Progenitor cell of endocrine pancreas (in vitro differentiated cells): ENCODE data around the gene PCDHGC4. TPM values are rescaled to one million over a fixed set of nuclear protein-coding genes. Genes with fewer than 3 reads are reported as not detected.

ENCODE experiments used
- DNase-seq: peaks from one replicate; pipeline ENCODE4 v3.0.0; 2021; ENCODE audit warnings: low spot score; ENCODE audit not compliant: unreplicated experiment
- H3K27ac Mint-ChIP-seq: 2 replicates; pipeline ENCODE4 v1.8.0; 2021; ENCODE audit warnings: mild to moderate bottlenecking, moderate library complexity, mixed read lengths
- H3K27me3 Mint-ChIP-seq: 2 replicates; pipeline ENCODE4 v1.8.0; 2021; ENCODE audit warnings: mixed read lengths
- H3K36me3 Mint-ChIP-seq: 2 replicates; pipeline ENCODE4 v1.8.0; 2022; ENCODE audit warnings: mixed read lengths; ENCODE audit not compliant: insufficient read depth
- H3K4me1 Mint-ChIP-seq: 2 replicates; pipeline ENCODE4 v1.8.0; 2021; ENCODE audit warnings: low read depth, mixed read lengths
- H3K4me3 Mint-ChIP-seq: 2 replicates; pipeline ENCODE4 v1.8.0; 2021; ENCODE audit warnings: low read depth, mild to moderate bottlenecking, moderate library complexity, mixed read lengths
- H3K9me3 Mint-ChIP-seq: 2 replicates; pipeline ENCODE4 v1.8.0; 2021; ENCODE audit warnings: low read depth, mixed read lengths
- total RNA-seq: library from RNA; stranded (reverse); gene quantifications from 2 replicates; pipeline ENCODE4 v1.2.1, GENCODE V29; 2021
- TF ChIP-seq, protein P1 (sequence below): fragments of 200-600 bp; sonication (generic); IDR thresholded peaks from one replicate; pipeline ENCODE4 v1.5.0; 2021; ENCODE audit warnings: antibody characterized with exemption, mild to moderate bottlenecking; ENCODE audit not compliant: unreplicated experiment

Gene PCDHGC4
- total RNA-seq, 1 donor from 2014 or later, result 3.8 TPM

GRCh38 chr5:141486091-141486490 lies 1.3 kb downstream of the PCDHGC4 start:
- DNase-seq, result no peak
- TF ChIP-seq, protein P1, sequence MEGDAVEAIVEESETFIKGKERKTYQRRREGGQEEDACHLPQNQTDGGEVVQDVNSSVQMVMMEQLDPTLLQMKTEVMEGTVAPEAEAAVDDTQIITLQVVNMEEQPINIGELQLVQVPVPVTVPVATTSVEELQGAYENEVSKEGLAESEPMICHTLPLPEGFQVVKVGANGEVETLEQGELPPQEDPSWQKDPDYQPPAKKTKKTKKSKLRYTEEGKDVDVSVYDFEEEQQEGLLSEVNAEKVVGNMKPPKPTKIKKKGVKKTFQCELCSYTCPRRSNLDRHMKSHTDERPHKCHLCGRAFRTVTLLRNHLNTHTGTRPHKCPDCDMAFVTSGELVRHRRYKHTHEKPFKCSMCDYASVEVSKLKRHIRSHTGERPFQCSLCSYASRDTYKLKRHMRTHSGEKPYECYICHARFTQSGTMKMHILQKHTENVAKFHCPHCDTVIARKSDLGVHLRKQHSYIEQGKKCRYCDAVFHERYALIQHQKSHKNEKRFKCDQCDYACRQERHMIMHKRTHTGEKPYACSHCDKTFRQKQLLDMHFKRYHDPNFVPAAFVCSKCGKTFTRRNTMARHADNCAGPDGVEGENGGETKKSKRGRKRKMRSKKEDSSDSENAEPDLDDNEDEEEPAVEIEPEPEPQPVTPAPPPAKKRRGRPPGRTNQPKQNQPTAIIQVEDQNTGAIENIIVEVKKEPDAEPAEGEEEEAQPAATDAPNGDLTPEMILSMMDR, result no peak
- Mint-ChIP-seq H3K4me3 (no peak overlapping the region), H3K9me3 (no peaks in the 10 kb centered on the region), H3K36me3 (peaks cover 7% of the 10 kb centered on the region), H3K27ac (no peak overlapping the region), H3K4me1 (peaks cover 22% of the 10 kb centered on the region), H3K27me3 (peaks cover 21% of the 10 kb centered on the region)

GRCh38 chr5:141487131-141487530 lies 2.3 kb downstream of the PCDHGC4 start:
- Mint-ChIP-seq H3K4me1 (peaks cover 22% of the 10 kb centered on the region), H3K27ac (no peak overlapping the region), H3K36me3 (peaks cover 7% of the 10 kb centered on the region), H3K27me3 (peaks cover 27% of the 10 kb centered on the region), H3K9me3 (no peaks in the 10 kb centered on the region), H3K4me3 (peak overlapping the region; percentile 12)
- TF ChIP-seq, protein P1, result no peak
- DNase-seq, result no peak

GRCh38 chr5:141488591-141489561 lies 4.0 kb downstream of the PCDHGC4 start, which contains the start of gene PCDHGC5:
Gene PCDHGC5, plus strand, starts transcription at chr5:141489081. Its CDS starts 160 bp downstream, at chr5:141489241.
- peaks cover 13% of the 10 kb centered on the region for H3K4me1 Mint-ChIP-seq
- no peak within 1 kb of the TSS for H3K4me3 Mint-ChIP-seq
- no peak for DNase-seq
- TF ChIP-seq, protein P1, result no peak
- peaks cover 7% of the 10 kb centered on the region for H3K36me3 Mint-ChIP-seq
- peaks cover 31% of the 10 kb centered on the region for H3K27me3 Mint-ChIP-seq
- H3K9me3 Mint-ChIP-seq, result no peaks in the 10 kb centered on the region
- no peak within 1 kb of the TSS for H3K27ac Mint-ChIP-seq

GRCh38 chr5:141489841-141490240 lies 5.0 kb downstream of the PCDHGC4 start:
- no peaks in the 10 kb centered on the region for H3K9me3 Mint-ChIP-seq
- H3K36me3 Mint-ChIP-seq, result peaks cover 7% of the 10 kb centered on the region
- H3K27me3 Mint-ChIP-seq, result peaks cover 34% of the 10 kb centered on the region

DNA sequence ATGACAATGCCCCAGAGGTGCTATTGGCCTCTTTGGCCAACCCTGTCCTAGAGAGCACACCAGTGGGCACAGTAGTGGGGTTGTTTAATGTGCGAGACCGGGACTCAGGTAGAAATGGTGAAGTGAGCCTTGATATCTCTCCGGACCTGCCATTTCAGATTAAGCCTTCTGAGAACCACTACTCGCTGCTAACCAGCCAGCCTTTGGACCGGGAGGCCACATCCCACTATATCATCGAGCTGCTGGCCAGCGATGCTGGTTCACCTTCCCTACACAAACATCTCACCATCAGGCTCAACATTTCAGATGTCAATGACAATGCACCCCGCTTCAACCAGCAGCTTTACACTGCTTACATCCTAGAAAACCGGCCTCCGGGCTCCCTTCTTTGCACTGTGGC lies 5.4 kb downstream of the PCDHGC4 start:
- no peak overlapping the region for H3K27ac Mint-ChIP-seq
- H3K4me3 Mint-ChIP-seq, result no peak overlapping the region
- TF ChIP-seq, protein P1, result no peak
- peaks cover 31% of the 10 kb centered on the region for H3K27me3 Mint-ChIP-seq
- no peaks in the 10 kb centered on the region for H3K9me3 Mint-ChIP-seq
- DNase-seq, result no peak
- peaks cover 7% of the 10 kb centered on the region for H3K36me3 Mint-ChIP-seq
- peaks cover 5% of the 10 kb centered on the region for H3K4me1 Mint-ChIP-seq

More at GRCh38 chr5:141489841-141490240, 5.0 kb downstream of the PCDHGC4 start:
- no peak for DNase-seq
- no peak overlapping the region for H3K27ac Mint-ChIP-seq
- TF ChIP-seq, protein P1, result no peak
- no peak overlapping the region for H3K4me3 Mint-ChIP-seq
- peaks cover 10% of the 10 kb centered on the region for H3K4me1 Mint-ChIP-seq
